ENCODE results near the gene MFAP2.

The MFAP2 gene

DNA sequence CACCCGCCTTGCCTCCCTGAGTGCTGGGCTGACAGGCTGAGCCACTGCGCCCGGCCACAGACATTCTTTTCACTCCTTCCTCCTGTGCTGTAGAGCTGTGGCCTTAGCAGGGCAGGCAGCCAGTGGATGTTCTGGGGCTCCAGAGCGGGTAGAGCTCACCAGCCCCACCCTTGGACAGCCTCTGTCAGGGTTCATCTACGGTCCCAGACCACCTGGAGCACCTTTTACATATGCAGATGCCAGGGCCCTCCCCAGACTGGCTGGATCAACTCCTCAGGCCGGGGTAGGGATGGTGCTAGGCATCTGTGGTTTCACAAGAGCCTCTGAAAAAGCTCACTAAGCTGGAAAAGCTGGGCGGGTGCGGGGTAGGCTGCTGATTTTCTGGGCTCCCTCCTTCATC, 26.7 kb upstream of the MFAP2 start:
- DNase-seq = no peak

DNA sequence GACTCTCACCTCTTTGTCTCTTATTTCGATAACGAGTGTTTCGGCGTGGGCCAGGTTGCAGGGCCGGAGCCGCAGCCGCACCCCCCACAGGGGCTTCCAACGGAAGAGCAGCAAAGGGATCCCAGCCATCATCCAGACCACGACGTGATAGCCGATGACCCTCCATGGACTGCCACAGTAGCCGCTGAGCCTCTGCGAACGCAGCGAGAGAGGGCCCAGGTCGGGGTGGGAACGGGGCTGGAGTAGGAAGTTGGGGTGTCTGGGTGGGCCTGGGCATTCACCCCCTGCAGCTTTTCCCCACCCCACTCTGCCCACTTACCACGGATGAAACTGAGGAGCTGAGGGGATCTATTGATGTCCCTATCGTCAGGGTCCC, 24.9 kb upstream of the MFAP2 start:
- no peak for DNase-seq

DNA sequence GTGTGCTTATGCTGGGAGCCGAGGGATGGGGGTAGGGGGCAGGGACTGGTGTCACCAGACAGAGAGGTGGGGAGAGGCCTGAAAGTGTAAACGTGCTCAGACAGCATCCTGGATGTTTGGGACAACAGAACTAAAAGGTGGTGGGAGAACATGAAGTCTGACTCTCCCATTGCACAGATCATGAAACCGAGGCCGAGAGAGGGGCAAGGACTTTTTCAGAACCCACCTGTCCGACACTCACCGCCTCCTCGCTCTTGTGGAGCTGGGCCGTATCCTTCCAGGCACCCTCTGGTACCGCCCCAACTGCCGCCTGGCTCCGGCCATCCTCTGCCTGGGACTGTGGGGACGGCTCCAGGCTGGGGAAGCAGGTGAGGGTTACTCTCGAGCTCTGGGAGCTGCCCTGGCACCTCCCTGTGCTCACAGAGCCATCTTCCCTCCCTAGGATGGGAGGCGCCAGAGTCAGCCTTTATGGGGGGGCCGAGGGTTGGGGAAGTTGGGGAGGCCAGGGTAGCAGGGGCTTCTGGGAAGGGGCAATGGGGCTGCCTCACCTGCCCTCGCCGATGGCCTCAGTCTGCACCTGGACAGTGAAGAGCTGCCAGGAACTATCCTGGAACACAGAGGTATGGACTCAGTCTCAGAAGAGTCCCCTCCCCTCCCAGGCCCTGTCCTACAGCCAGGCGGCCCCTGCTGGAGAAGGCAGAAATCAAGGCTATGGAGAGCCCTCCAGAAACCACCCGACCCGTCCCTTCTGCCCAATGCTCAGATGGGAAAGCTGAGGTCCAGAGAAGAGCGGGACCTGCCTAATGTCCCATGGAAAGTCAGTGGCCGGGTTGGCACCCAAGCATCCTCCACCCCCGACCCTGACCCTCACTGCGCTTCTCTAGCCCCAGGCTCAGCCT, 24.3 kb upstream of the MFAP2 start:
- DNase-seq = no peak

DNA sequence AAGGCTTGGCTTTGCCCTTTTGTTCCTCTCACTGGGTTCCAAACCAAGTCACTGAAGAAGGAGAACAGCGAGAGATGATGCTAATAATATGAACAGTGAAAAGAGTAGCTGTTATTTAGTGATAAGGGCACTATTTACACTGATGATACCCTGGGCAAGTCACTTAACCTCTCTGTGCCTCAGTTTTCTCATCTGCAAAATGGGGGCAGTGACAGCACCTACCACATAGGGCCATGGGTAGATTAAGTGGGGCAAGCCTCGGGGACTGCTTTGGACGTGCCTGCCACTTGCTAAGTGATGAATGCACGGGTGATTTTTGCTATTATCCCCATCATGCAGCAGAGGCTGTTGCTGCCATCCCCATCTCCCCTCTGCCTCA, 22.1 kb upstream of the MFAP2 start:
- no peak for DNase-seq

DNA sequence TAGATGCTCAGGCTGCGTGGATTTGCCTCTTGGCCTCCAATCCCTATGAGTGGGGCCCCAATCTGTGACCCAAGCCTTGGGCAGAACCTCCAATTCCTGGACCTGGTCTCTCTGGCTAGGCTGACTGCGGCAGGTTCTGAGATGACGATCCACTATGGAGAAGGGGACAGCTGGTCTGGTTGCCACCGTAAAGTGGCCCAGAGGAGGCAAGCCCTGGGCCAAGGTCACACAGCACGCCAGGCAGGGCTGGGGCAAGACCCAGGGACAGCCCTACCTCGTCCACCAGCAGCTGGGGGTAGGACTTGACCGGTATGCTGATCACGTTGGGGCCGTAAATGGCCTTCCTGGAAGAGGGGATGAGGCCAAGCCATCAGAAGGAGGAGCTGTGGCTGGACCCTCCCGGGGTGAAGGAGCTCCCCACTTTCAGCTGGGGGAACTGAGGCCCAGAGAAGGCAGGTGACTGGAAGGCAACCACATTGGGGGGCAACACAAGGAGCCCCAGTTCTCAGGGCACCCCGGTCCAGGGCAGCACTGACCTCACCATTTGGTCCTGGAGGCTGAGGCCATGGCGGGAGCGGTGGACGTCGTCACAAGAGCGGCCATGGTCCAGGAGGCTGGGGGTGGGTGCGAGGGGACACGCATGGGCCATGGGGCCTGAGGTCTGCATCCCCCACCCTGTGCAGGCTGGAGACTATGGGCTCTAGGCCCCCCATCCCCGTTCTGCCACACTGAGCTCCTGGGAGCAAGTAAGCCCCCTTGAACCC, 21.5 kb upstream of the MFAP2 start:
- no peak for DNase-seq

DNA sequence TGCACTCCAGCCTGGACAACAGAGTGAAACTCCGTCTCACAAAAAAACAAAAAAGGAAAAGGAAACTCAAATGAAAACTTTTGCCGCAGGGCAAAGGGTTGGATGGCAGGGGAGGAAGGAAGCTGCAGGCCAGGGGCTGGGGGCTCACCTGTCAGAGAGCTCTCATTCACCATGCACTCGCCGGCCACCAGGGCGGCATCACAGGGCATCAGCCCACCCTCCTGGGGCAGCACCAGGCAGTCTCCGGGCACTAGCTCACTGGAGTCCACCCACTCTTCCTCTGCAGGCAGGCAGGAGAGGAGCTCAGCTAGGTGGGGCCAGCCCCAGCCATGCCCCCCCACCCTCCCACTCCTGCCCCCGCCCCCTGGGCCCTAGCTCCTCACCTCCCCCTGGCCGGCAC, 19.4 kb upstream of the MFAP2 start:
- no peak for DNase-seq

DNA sequence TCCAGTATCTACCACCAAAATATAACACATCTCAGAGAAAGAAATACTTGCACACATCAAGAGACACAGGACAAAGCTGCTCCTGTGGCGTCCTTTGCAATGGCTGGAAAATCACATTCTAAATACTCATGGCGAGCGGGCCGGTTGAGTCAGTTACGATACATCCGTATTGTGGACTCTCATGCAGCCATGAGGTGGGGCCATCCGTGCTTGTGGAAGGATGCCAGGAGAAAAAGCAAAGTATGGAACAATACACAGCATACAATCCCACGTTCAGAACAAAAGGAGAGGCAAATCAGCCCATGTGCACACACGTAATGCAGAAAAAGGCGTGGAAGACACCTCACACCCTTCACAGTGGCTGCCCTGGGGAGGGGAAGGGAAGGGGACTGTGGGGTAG, 18.2 kb upstream of the MFAP2 start:
- DNase-seq = no peak

DNA sequence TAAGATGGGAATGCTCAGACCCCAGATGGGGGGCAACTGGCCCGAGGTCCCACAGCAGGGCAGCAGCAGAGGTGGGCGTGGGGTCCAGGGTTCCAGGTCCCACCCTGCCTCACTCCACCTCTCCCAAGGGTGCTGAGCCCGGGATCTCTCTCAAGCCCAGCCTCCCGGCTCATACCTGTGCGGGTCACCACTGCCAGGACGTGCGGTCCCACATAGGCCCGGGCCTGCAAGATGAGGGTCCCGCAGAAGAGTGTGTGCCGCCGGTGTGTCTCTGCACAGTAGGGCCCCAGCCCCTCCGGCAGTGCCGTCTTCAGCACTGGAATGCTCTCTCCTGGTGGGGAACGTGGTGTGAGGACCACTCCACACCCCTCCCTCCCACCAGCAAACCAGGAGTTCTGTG, 16.4 kb upstream of the MFAP2 start:
- DNase-seq = no peak

DNA sequence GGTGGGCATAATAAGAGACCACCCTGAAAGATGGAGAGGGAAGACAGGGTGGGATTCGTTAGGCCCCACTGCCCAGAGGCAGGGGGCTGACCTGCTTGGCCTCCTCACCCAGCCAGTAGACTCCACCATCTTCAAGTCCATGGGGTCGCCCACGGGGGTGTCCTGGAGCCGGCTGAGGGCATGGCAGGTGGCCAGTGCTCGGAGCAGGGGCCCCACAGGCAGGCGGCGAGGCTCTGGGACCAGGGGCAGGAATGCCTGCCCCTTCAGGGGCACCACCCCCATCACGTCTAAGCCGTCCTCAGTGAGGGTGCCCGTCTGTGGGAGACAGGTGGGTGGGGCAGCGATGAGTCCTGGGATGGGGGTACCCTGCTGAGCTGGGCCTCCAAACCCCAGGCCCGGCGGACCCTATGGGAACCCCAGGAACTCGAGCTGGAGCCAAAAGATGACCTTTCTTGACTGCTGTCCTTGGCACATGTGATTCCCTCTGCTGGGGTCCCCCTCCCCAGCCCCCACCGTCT, 13.2 kb upstream of the MFAP2 start:
- no peak for DNase-seq

DNA sequence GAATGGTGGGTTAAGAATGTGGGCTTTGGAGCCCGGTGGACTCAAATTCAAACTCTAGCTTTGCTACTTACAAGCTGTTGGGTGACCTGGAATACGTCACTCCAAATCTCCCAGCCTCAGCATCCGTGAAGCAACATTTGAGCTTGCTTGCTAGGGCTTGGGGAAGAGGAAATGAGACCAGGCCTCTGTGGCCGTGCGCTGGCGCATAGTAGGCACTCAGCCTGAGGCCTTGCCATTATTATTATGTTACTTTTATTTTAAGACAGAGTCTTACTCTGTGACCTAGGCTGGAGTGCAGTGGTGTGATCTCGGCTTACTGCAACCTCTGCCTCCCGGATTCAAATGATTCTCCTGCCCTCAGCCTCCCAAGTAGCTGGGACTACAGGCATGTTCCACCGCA, 12.3 kb upstream of the MFAP2 start:
- DNase-seq = no peak

DNA sequence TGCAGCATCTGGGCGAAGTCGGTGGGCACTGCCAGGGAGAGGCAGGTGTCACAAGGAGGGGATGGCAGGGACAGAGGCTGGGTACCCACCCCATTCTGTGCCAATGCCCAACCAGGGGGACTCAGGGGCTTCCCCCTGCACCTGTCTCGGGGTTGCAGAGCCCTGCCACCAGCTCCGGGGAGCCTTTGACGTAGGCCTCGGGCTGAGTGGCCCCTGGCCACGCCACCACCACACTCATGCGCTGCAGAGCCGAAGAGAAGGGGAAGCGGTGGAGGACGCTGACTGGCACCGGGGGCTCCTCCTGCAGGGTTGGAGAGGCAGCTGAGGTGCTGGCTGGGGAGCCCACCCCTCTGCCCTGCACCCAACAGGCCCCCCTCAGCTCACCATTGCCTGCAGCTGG, 11.7 kb upstream of the MFAP2 start:
- no peak for DNase-seq

DNA sequence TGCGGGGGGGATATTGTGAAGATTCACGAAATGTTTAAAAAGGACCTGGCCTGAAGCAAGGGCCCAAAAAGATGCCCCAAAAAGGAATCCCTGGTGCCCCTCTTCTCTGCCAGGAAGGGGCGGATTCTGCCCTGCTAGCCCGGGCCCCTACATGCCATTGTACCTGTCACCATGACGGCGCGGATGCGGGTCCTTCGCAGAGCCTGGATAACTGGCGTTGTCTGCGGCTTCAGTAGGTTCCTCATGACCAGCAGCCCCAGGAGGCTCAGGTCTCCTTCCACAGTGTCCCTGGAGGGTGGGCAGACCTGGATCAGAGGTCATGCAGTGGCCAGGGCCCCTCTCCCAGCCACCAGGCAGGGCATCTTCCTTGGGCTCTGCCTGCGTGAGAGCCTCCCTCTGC, 11.2 kb upstream of the MFAP2 start:
- DNase-seq = no peak

DNA sequence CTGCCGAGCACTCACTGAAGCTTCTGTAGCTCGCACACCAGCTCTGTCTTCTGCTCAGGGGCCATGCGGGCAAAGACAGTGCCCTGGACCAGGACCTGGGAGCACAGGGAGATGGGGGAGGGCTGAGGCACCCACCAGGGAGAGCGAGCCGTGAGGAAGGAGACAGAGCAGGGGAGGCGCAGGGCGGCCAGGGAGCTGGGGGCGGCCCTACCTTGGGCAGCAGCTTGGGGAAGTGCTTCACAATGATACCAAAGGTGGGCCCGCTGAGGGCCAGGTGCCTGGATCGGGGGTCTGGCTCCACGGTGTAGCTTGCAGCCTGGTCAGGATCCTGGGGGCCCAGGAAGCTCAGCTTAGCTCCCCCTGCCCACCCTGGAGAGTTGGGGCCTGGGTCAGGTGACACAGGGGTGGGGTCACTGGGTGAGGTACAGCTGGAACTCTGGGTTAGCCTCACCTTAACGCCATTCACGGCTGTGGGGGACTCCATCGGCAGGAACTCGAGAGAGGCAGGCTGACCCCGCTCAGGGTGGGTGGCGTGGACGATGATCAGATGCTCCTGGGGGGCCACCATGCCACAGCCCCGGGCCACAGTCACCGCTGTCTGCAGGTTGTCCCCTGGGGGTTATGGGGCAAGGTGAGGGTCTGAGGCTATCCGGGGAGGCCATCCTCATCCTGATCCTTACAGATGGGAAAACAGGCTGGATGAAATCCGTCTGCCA, 9.4 kb upstream of the MFAP2 start:
- no peak for DNase-seq

DNA sequence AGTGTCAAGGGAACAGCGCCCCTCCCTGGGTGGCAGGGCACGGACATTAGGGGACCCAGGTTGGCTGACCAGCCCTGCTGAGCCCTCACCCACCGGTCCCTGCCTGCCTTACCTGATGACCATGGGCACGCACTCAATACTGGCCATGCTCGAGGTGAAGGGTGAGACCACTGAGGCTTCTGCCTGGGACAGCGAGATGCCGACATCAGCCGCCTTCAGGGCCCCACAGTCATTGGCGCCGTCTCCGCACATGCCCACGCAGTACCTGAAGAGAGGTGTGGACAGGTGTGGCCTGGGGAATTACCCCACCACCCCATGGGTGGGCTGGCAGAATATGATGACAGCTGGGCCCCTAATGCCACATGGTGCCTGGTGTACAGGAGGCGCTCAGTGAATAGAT, 7.8 kb upstream of the MFAP2 start:
- DNase-seq = no peak

DNA sequence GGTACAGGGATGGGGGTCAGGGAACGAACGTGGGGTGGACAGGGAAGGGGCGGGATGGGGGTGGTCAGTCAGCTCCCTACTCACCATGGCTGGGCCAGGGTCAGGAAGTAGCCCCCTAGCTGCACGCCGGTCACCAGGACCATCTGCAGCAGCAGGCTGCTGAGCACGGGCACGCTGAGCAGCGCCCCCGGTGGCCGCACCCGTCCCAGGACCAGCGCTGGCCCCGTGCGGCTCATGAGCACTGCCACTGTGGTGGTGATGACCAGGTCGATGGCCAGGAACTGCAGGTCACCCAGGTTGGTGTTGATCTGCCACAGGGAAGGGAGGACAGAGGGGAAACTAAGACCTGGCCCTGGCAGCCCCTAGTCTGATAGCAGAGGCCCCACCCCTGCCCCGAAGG, 6.5 kb upstream of the MFAP2 start:
- no peak for DNase-seq

DNA sequence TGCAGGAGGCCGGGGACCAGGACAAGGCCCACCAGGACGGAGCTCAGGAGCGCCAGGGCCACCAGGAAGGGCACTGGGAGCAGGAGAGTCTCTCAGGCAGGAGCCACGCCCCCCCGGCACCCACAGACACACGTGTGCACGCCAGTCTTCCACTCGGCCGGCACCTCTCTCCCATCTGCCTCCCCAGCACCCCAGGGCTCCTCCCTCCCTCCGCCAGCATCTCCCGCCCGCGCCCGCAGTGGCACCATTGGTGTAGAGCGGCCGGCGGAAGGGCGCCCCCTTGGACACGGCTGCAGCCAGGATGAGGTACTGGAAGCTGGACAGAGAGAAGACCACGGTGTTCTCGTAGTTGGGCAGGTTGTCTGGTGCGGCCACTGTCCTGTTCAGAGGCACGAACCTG, 6.1 kb upstream of the MFAP2 start:
- DNase-seq = no peak

DNA sequence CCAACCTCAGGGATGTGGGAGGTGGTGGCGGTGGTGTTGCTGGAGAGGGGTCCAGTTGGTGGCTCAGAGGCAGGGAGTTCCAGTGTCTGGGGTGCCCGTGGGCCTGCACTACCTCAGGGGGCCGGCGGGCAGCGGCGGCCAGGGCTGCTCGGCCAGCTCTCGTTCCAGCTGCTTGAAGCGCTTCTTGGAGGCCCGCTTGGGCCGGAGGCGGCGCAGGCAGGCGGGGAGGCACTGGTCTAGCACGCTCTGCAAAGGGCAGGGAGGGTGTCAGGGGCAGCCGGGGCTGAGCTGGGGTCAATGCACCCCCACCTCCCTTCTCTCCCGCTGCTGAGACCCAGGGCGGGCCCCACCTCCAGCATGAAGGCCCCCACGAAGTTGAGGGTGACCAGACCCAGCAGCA, 5.7 kb upstream of the MFAP2 start:
- DNase-seq = no peak

DNA sequence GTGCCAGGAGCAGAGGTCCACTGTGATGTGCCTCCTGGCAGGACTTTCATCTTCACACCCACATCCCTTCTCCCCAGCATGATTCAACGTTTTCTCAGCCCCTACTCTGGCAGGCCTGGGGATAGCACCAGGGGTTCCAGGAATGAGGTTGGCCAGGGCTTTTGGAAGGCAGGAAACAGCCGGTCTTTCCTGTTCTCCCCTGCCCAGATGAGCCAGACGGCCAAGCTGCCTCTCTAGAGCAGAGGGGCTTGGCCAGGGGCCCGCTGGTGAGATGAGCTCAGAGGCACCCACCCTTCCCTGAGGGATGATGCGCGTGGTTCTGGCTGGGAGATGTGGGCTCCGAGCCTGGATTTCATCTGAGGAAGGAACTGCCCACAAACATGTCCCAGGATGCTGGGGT, 4.3 kb upstream of the MFAP2 start:
- DNase-seq = peak; percentile 92

DNA sequence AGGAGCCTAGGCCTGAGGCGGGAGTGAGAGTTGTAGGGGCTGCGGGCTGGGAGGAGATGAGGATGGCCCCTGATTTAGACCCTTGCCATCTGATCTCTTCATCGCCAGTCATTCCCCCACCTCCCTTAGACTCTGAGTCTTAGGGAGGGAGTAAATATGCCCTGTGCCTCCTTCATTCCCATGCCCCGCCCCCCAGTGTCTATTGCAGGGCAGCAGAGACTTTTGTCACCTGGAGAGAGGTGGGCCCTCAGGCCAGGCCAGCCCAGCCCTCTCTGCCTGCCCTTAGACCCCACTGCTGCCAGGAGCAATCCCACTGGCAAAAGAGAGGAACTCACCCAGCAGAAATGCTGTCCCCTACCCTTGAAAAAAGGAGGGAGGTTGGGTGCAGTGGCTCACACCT, 3.2 kb upstream of the MFAP2 start:
- no peak for DNase-seq

DNA sequence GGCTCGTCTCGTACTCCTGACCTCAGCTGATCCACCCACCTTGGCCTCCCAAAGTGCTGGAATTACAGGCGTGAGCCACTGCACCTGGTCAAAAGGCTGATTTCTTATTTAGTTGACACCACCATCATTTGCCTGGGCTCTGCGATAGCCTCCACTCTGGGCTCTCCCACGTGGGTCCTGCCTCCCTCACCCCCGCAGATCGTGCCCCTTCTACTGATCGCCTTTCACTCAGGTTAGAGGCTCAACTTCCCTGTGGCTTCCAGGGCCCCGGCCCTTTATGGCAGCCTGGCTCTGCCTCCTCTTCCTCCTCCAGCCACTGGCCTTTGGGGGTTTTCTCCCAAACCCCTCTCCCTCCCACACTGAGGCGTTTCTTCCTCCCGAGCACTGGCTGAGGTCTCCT, 2.5 kb upstream of the MFAP2 start:
- DNase-seq = no peak

DNA sequence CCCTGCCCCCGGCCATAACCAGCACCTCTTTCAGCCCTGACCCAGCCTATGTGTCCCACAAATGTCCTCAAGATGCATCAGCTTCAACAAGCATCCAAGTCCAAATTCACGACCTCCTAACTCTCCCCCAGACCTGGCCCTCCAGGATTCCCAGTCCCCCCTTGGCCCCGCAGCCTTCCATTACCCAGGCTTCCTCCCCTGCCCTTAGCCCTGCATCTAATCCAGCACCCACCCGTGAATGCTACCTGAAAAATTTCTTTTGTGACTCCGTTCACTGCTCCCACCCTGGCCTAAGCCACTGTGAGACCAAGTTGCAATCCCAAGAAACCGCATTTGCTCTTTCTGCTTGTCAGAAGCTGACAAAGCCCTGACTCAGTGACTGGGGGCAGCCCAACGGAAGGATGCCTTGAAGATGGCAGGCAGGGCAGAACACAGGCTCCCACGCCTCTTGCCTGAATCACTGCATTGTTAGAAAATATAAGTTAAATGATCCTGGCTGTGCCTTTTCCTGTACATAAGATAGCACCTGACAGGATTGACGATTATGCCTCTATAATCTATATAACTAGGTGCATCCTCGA, 939 bp upstream of the MFAP2 start:
- DNase-seq = peak; percentile 93

DNA sequence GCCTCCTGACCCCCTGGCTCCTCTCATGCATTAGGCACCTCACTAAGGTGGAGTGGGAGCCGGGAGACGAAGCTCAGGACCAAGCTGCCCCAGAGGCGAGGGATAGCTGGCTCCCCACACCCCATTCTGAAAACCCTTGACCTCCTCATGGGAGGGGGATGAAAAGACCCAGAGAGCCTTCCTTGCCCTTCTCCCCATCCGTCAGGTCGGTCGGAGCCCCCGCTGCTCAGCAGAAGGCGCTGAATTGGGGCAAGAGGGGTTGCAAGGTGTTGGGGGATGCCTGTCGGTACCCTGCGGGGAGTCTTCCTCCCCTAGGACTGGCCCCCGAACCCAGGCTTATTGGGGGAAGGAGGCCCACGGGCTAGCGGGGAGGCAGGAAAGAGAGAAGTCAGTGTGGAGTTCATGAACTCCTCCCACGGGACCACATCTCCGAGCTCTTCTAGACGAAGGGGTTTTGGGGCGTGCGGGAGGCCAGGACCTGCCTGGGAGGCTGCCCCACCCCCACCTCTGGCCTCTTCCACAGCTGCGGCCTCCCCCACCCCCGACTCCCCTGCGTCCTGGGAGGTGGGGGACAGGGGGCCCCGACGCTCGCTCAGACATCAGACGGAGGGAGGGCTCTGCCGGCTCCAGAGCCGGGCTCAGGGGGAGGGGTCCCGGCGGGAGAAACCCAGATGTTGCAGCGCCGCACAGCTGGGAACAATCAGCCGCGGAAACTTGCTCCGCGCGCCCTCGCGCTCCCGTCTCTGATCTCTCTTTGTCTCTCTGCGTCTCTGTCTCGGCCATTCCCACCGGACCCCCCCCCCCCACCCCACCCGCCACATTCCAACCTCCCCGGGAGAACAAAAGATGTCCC, 719 bp downstream of the MFAP2 start:
- DNase-seq = peak; percentile 67

Data from fibroblast of skin of scalp (primary cell).